ENCODE data around the gene PARL.

PARL gene

GRCh38 chr3:183884427-183885296, at the start of gene PARL:
Gene PARL (minus strand): TSS chr3:183884880. CDS start chr3:183884846, 34 bp downstream.
- peak; percentile 92 for DNase-seq (ENCODE audit: low read depth)

GRCh38 chr3:183933160-183933559, 48.5 kb upstream of the PARL start:
- DNase-seq (ENCODE audit: low read depth): no peak

GRCh38 chr3:183931881-183932280, 47.2 kb upstream of the PARL start:
- DNase-seq (ENCODE audit: low read depth): no peak

GRCh38 chr3:183930086-183930485, 45.4 kb upstream of the PARL start:
- DNase-seq (ENCODE audit: low read depth): no peak

GRCh38 chr3:183927059-183927458, 42.4 kb upstream of the PARL start:
- no peak for DNase-seq (ENCODE audit: low read depth)

GRCh38 chr3:183924956-183925355, 40.3 kb upstream of the PARL start:
- DNase-seq (ENCODE audit: low read depth): no peak

GRCh38 chr3:183924543-183924942, 39.9 kb upstream of the PARL start:
- no peak for DNase-seq (ENCODE audit: low read depth)

- no peak for DNase-seq (ENCODE audit: low read depth)
Measured at GRCh38 chr3:183922421-183922820, 37.7 kb upstream of the PARL start.

GRCh38 chr3:183921096-183921495, 36.4 kb upstream of the PARL start:
- no peak for DNase-seq (ENCODE audit: low read depth)

GRCh38 chr3:183920416-183920815, 35.7 kb upstream of the PARL start:
- no peak for DNase-seq (ENCODE audit: low read depth)

GRCh38 chr3:183918178-183918577, 33.5 kb upstream of the PARL start:
- no peak for DNase-seq (ENCODE audit: low read depth)

GRCh38 chr3:183917776-183918175, 33.1 kb upstream of the PARL start:
- DNase-seq (ENCODE audit: low read depth): no peak

GRCh38 chr3:183914856-183915255, 30.2 kb upstream of the PARL start:
- DNase-seq (ENCODE audit: low read depth): no peak

- DNase-seq (ENCODE audit: low read depth): no peak
Measured at GRCh38 chr3:183913580-183913920, 28.9 kb upstream of the PARL start.

GRCh38 chr3:183912895-183913579, 28.4 kb upstream of the PARL start:
- no peak for DNase-seq (ENCODE audit: low read depth)

- no peak for DNase-seq (ENCODE audit: low read depth)
Measured at GRCh38 chr3:183911763-183912506, 27.3 kb upstream of the PARL start.

GRCh38 chr3:183911087-183911486, 26.4 kb upstream of the PARL start:
- no peak for DNase-seq (ENCODE audit: low read depth)

GRCh38 chr3:183909030-183909600, 24.4 kb upstream of the PARL start:
- no peak for DNase-seq (ENCODE audit: low read depth)

GRCh38 chr3:183907911-183908331, 23.2 kb upstream of the PARL start:
- DNase-seq (ENCODE audit: low read depth): no peak

GRCh38 chr3:183907176-183907575, 22.5 kb upstream of the PARL start:
- DNase-seq (ENCODE audit: low read depth): no peak

- no peak for DNase-seq (ENCODE audit: low read depth)
Measured at GRCh38 chr3:183906234-183906921, 21.7 kb upstream of the PARL start.

Data from stimulated activated CD8-positive, alpha-beta memory T cell treated with anti-CD3 and anti-CD28 coated beads, Interleukin-12 subunit alpha, Interleukin-12 subunit beta, amount 100 ng/mL, for 4 hours (primary cell).